GM12891 (cell line): ENCODE data around the gene UVSSA.

Experiments
- POLR2A ChIP-seq: IDR thresholded peaks from 2 replicates; pipeline ENCODE4 v1.6.1; 2011; ENCODE audit warnings: low read depth, low read length, control low read depth
- POLR2AphosphoS5 ChIP-seq: IDR thresholded peaks from 2 replicates; pipeline ENCODE4 v1.6.1; 2011; ENCODE audit warnings: low read depth, low read length, control low read depth

DNA sequence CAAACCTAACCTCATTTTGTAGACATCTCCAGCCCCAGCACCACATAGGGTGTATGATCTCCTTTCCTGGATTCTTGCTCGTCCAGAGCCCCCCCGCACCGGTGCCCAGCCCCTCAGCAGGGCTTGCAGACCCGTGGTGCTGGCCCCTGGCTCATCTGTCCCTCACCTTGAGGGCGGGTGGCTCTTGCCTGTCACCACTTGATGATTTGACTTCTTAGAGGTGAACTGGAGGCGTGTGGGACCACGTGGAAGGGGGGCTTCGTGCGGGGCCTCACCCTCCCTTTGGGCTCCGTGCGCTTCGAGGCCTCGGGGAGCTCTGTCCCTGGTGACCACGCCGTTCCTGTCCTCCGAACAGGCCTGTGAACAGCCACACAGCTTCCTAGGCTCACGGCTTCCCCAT lies 15.5 kb downstream of the UVSSA start:
- TF ChIP-seq POLR2A (no peak), POLR2AphosphoS5 (no peak)
